ENCODE measurements around the gene LMOD3. TPM values are rescaled to one million over a fixed set of nuclear protein-coding genes. Genes with fewer than 3 reads are reported as not detected.

The LMOD3 gene
- total and polyA plus RNA-seq, 9 of the 15 experiments (the other 6 are each of a cell fraction or from before 2014, with no cell fraction given) = 0.03 TPM; not detected in 8

- TF ChIP-seq, protein P1, sequence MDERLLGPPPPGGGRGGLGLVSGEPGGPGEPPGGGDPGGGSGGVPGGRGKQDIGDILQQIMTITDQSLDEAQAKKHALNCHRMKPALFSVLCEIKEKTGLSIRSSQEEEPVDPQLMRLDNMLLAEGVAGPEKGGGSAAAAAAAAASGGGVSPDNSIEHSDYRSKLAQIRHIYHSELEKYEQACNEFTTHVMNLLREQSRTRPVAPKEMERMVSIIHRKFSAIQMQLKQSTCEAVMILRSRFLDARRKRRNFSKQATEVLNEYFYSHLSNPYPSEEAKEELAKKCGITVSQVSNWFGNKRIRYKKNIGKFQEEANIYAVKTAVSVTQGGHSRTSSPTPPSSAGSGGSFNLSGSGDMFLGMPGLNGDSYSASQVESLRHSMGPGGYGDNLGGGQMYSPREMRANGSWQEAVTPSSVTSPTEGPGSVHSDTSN (CRISPR knock-in tag; IDR thresholded peaks at IDR 0.05; ENCODE audit: low read depth) = no peak
- TF ChIP-seq, protein P1 (tag; conservative IDR thresholded peaks at IDR 0.05; ENCODE audit: low read depth) = 0 out of 2 replicates have a peak, but pooled peaks have one; percentile 8
- TF ChIP-seq OTX1 (CRISPR knock-in tag; IDR thresholded peaks at IDR 0.05) (no peak), POU5F1 (IDR thresholded peaks at IDR 0.05; ENCODE audit: borderline replicate concordance, low read depth, low read length, partially characterized antibody) (no peak), POLR2H (tag; IDR thresholded peaks at IDR 0.05; ENCODE audit: low read depth) (peak; percentile 70; the same call in 1 of the 2 replicates), BACH1 (tag; IDR thresholded peaks at IDR 0.05) (peak; percentile 42; the same call in 1 of the 2 replicates), ZNF507 (tag; conservative IDR thresholded peaks at IDR 0.05) (no peak), CCAR2 (IDR thresholded peaks at IDR 0.05; ENCODE audit: low read depth, low read length) (no peak), SETDB1 (IDR thresholded peaks at IDR 0.05; ENCODE audit: low read length) (no peak), MEF2D (tag; conservative IDR thresholded peaks at IDR 0.05; ENCODE audit: low read depth) (no peak), U2AF1 (optimal IDR thresholded peaks at IDR 0.05; ENCODE audit: low read depth, low read length) (no peak), FOXO4 (CRISPR knock-in tag; IDR thresholded peaks at IDR 0.05) (no peak), CC2D1A (IDR thresholded peaks at IDR 0.05) (no peak), ZNF12 (CRISPR knock-in tag; IDR thresholded peaks at IDR 0.05) (no peak), POLR2G (IDR thresholded peaks at IDR 0.05; ENCODE audit: low read depth, low read length) (peak; percentile 62), NCOA4 (IDR thresholded peaks at IDR 0.05; ENCODE audit: partially characterized antibody) (no peak), STAT5A (IDR thresholded peaks at IDR 0.05; ENCODE audit: borderline replicate concordance, low read length) (no peak), HMGN3 (IDR thresholded peaks at IDR 0.05; ENCODE audit: borderline replicate concordance, extremely low read depth, insufficient read length, low read depth, low read length) (peak; percentile 41), KHSRP (IDR thresholded peaks at IDR 0.05) (no peak), ZNF24 (IDR thresholded peaks at IDR 0.05) (no peak), ZNF175 (CRISPR knock-in tag; IDR thresholded peaks at IDR 0.05; ENCODE audit: low read depth) (no peak), SIN3A (IDR thresholded peaks at IDR 0.05; ENCODE audit: borderline replicate concordance in 2 of 2, control insufficient read depth in 1 of 2, low read depth in 2 of 2, low read length in 2 of 2) (peak; percentile 75 to 92; a peak in 3 of 4 replicates), ZNF316 (IDR thresholded peaks at IDR 0.05) (no peak)
- TF ChIP-seq, protein P2, sequence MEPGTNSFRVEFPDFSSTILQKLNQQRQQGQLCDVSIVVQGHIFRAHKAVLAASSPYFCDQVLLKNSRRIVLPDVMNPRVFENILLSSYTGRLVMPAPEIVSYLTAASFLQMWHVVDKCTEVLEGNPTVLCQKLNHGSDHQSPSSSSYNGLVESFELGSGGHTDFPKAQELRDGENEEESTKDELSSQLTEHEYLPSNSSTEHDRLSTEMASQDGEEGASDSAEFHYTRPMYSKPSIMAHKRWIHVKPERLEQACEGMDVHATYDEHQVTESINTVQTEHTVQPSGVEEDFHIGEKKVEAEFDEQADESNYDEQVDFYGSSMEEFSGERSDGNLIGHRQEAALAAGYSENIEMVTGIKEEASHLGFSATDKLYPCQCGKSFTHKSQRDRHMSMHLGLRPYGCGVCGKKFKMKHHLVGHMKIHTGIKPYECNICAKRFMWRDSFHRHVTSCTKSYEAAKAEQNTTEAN (CRISPR knock-in tag; IDR thresholded peaks at IDR 0.05) = no peak
Observed at GRCh38 chr3:69084326-69085167, 37.8 kb downstream of the LMOD3 start, which contains the start of gene ARL6IP5 (continued).

All from K562 (cell line).